HG02623 (cell line): ENCODE data around the gene GLRX5.
"Not testable (repeated sequence)": the region's sequence is repeated elsewhere in the genome, so short reads cannot be mapped to it uniquely, and the experiment has no call there.

Experiments
- ATAC-seq: cut with Tn5 transposase; IDR thresholded peaks from one replicate; pipeline ENCODE4 v1.9.1; 2021; ENCODE audit warnings: moderate library complexity; ENCODE audit not compliant: unreplicated experiment

The GLRX5 gene

GRCh38 chr14:95498622-95499353, 36.1 kb upstream of the GLRX5 start:
- ATAC-seq, result no peak

- no peak for ATAC-seq
These were observed 35.5 kb upstream of the GLRX5 start for GRCh38 chr14:95499354-95499750.

GRCh38 chr14:95500201-95500681, 34.6 kb upstream of the GLRX5 start:
- ATAC-seq, result no peak

GRCh38 chr14:95500772-95501401, 34.0 kb upstream of the GLRX5 start:
- ATAC-seq, result no peak

- no peak for ATAC-seq
These were observed 32.4 kb upstream of the GLRX5 start for GRCh38 chr14:95502381-95502950.

GRCh38 chr14:95503365-95504134, 31.3 kb upstream of the GLRX5 start:
- ATAC-seq, result no peak

GRCh38 chr14:95504135-95505029, 30.5 kb upstream of the GLRX5 start:
- ATAC-seq, result no peak

GRCh38 chr14:95505030-95505589, 29.7 kb upstream of the GLRX5 start:
- no peak for ATAC-seq

- ATAC-seq, result no peak
These were observed 27.7 kb upstream of the GLRX5 start for GRCh38 chr14:95507174-95507573.

- ATAC-seq, result no peak
These were observed 27.1 kb upstream of the GLRX5 start for GRCh38 chr14:95507701-95508103.

- no peak for ATAC-seq
These were observed 26.5 kb upstream of the GLRX5 start for GRCh38 chr14:95508377-95508776.

- no peak for ATAC-seq
These were observed 25.4 kb upstream of the GLRX5 start for GRCh38 chr14:95509495-95509894.

- ATAC-seq, result not testable (repeated sequence)
These were observed 24.5 kb upstream of the GLRX5 start for GRCh38 chr14:95510344-95510743.

- ATAC-seq, result no peak
These were observed 24.0 kb upstream of the GLRX5 start for GRCh38 chr14:95510804-95511203.

- no peak for ATAC-seq
These were observed 23.2 kb upstream of the GLRX5 start for GRCh38 chr14:95511687-95512086.

- no peak for ATAC-seq
These were observed 21.6 kb upstream of the GLRX5 start for GRCh38 chr14:95513291-95513690.

- no peak for ATAC-seq
These were observed 20.4 kb upstream of the GLRX5 start for GRCh38 chr14:95514131-95515079.

GRCh38 chr14:95515080-95515489, 19.8 kb upstream of the GLRX5 start:
- no peak for ATAC-seq
